ENCODE measurements around the gene C19orf12.

The C19orf12 gene

DNA sequence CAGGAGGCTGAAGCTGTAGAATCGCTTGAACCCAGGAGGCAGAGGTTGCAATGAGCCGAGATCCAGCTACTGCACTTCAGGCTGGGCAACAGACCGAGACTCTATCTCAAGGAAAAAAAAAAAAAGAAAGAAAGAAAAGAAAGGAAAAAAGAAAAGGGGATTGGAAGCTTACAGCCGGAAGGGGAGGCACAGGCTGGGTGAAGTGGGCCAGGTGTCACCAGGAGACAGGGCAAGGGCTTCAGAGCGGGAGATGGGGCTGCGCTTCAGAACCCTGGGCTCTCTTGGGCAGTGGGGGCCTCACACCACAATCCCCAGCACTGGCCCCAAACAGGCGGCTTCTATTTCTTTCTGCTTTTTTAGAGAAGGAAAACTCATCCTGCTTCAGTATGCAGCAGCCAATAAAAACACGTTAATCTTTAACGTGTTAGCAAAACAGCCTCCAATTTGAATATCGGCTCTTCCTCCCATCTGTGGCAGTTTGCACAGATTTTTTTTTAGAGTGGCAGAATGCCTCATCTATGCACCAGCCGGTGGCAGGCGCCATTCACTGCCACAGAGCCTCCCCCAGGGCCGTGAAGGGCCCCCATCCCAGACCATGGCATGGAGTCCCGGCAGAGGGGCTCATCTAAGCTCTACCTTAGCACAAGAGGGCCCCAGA lies 46.6 kb upstream of the C19orf12 start (continued):
- TF ChIP-seq PPARA (CRISPR knock-in tag; IDR thresholded peaks at IDR 0.05; ENCODE audit: borderline replicate concordance), result no peak

- ATAC-seq, result no peak
- TF ChIP-seq TCF4 (CRISPR knock-in tag; IDR thresholded peaks at IDR 0.05; ENCODE audit: borderline replicate concordance) (no peak), SNAI2 (CRISPR knock-in tag; IDR thresholded peaks at IDR 0.05) (no peak), ISL1 (CRISPR knock-in tag; IDR thresholded peaks at IDR 0.05) (no peak), ZNF565 (CRISPR knock-in tag; conservative IDR thresholded peaks at IDR 0.05; ENCODE audit: low read depth) (no peak)
Observed at GRCh38 chr19:29760752-29761502, 45.9 kb upstream of the C19orf12 start.

GRCh38 chr19:29759359-29759758 lies 44.3 kb upstream of the C19orf12 start:
- TF ChIP-seq PATZ1 (CRISPR knock-in tag; IDR thresholded peaks at IDR 0.05; ENCODE audit: borderline replicate concordance), result no peak
- TF ChIP-seq ISL1 (CRISPR knock-in tag; IDR thresholded peaks at IDR 0.05), result no peak
- TF ChIP-seq, protein P1, sequence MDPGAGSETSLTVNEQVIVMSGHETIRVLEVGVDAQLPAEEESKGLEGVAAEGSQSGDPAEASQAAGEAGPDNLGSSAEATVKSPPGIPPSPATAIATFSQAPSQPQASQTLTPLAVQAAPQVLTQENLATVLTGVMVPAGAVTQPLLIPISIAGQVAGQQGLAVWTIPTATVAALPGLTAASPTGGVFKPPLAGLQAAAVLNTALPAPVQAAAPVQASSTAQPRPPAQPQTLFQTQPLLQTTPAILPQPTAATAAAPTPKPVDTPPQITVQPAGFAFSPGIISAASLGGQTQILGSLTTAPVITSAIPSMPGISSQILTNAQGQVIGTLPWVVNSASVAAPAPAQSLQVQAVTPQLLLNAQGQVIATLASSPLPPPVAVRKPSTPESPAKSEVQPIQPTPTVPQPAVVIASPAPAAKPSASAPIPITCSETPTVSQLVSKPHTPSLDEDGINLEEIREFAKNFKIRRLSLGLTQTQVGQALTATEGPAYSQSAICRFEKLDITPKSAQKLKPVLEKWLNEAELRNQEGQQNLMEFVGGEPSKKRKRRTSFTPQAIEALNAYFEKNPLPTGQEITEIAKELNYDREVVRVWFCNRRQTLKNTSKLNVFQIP (CRISPR knock-in tag; IDR thresholded peaks at IDR 0.05; ENCODE audit: borderline replicate concordance, low read depth), result no peak
- no peak for TF ChIP-seq TOX (CRISPR knock-in tag; IDR thresholded peaks at IDR 0.05; ENCODE audit: borderline replicate concordance)
- TF ChIP-seq BACH2 (CRISPR knock-in tag; IDR thresholded peaks at IDR 0.05; ENCODE audit: borderline replicate concordance), result no peak
- TF ChIP-seq, protein P2, sequence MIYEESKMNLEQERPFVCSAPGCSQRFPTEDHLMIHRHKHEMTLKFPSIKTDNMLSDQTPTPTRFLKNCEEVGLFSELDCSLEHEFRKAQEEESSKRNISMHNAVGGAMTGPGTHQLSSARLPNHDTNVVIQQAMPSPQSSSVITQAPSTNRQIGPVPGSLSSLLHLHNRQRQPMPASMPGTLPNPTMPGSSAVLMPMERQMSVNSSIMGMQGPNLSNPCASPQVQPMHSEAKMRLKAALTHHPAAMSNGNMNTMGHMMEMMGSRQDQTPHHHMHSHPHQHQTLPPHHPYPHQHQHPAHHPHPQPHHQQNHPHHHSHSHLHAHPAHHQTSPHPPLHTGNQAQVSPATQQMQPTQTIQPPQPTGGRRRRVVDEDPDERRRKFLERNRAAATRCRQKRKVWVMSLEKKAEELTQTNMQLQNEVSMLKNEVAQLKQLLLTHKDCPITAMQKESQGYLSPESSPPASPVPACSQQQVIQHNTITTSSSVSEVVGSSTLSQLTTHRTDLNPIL (CRISPR knock-in tag; IDR thresholded peaks at IDR 0.05; ENCODE audit: low read depth), result no peak
- no peak for TF ChIP-seq SNAI2 (CRISPR knock-in tag; IDR thresholded peaks at IDR 0.05)
- no peak for TF ChIP-seq OSR1 (CRISPR knock-in tag; IDR thresholded peaks at IDR 0.05)
- no peak for TF ChIP-seq PPARA (CRISPR knock-in tag; IDR thresholded peaks at IDR 0.05; ENCODE audit: borderline replicate concordance)
- TF ChIP-seq ZFP30 (CRISPR knock-in tag; IDR thresholded peaks at IDR 0.05), result no peak
- no peak for TF ChIP-seq ESRRG (CRISPR knock-in tag; IDR thresholded peaks at IDR 0.05)
- TF ChIP-seq ZNF8 (CRISPR knock-in tag; IDR thresholded peaks at IDR 0.05), result no peak
- no peak for TF ChIP-seq GLIS3 (CRISPR knock-in tag; IDR thresholded peaks at IDR 0.05)
- no peak for TF ChIP-seq ZNF70 (CRISPR knock-in tag; IDR thresholded peaks at IDR 0.05)
- no peak for TF ChIP-seq ARNTL (CRISPR knock-in tag; IDR thresholded peaks at IDR 0.05; ENCODE audit: borderline replicate concordance, low read depth)
- no peak for TF ChIP-seq ZNF565 (CRISPR knock-in tag; conservative IDR thresholded peaks at IDR 0.05; ENCODE audit: low read depth)
- no peak for TF ChIP-seq TCF4 (CRISPR knock-in tag; IDR thresholded peaks at IDR 0.05; ENCODE audit: borderline replicate concordance)
- no peak for TF ChIP-seq ZC3H10 (CRISPR knock-in tag; IDR thresholded peaks at IDR 0.05)
- no peak for TF ChIP-seq CSDC2 (CRISPR knock-in tag; IDR thresholded peaks at IDR 0.05)
- ATAC-seq, result no peak

GRCh38 chr19:29758863-29759262 lies 43.8 kb upstream of the C19orf12 start:
- no peak for ATAC-seq
- TF ChIP-seq, protein P2 (CRISPR knock-in tag; IDR thresholded peaks at IDR 0.05; ENCODE audit: low read depth), result no peak
- no peak for TF ChIP-seq ARNTL (CRISPR knock-in tag; IDR thresholded peaks at IDR 0.05; ENCODE audit: borderline replicate concordance, low read depth)
- TF ChIP-seq RARB (CRISPR knock-in tag; IDR thresholded peaks at IDR 0.05), result no peak
- no peak for TF ChIP-seq ZNF565 (CRISPR knock-in tag; conservative IDR thresholded peaks at IDR 0.05; ENCODE audit: low read depth)
- no peak for TF ChIP-seq ZFP30 (CRISPR knock-in tag; IDR thresholded peaks at IDR 0.05)

Measured in SK-N-SH treated with all-trans-retinoic acid at 6 μM for 48 hours (cell line).